HG03565 (cell line): ENCODE results near the gene TGIF1.
"Not testable (repeated sequence)": the region's sequence is repeated elsewhere in the genome, so short reads cannot be mapped to it uniquely, and the experiment has no call there.

Experiments
- ATAC-seq: cut with Tn5 transposase; IDR thresholded peaks from one replicate; pipeline ENCODE4 v1.9.1; 2021; ENCODE audit warnings: mild to moderate bottlenecking, moderate library complexity; ENCODE audit not compliant: unreplicated experiment

TGIF1 gene

GRCh38 chr18:3450012-3450798 lies at the start of gene TGIF1:
Gene TGIF1, plus strand, starts transcription at chr18:3450172. Its CDS starts 318 bp downstream, at chr18:3450490.
- ATAC-seq: no peak

DNA sequence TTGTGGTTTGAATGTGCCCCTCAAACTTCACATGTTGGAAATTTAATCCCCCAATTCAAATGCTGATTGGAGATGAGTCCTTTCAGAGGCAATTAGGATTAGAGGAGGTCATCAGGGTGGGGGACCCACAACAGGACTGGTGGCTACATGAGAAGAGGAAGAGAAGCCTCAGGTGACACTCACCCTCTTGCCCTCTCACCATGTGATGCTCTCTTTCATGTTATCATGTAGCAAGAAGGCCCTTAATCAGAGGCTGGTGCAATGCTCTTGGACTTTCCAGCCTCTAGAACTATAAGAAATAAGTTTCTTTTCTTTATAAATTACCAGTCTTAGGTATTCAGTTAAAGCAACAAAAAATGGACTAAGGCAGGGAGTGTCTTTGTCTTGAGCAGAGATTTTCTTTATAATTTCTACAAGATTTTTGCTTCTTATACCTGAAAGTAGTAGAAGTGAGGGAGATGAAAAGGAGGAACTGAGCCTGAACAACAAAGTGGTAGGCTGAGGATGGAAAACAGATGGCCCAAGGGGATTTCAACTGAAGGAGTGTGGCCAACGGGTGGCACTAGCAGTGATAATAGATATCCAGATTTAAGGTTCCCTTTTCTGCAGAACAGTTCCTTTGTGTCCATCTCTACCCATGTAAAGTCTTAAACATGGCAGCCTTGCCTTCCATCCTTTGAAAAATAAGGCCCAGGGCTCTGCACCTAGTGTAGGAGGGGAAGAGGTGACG lies 49.2 kb upstream of the TGIF1 start:
- no peak for ATAC-seq

DNA sequence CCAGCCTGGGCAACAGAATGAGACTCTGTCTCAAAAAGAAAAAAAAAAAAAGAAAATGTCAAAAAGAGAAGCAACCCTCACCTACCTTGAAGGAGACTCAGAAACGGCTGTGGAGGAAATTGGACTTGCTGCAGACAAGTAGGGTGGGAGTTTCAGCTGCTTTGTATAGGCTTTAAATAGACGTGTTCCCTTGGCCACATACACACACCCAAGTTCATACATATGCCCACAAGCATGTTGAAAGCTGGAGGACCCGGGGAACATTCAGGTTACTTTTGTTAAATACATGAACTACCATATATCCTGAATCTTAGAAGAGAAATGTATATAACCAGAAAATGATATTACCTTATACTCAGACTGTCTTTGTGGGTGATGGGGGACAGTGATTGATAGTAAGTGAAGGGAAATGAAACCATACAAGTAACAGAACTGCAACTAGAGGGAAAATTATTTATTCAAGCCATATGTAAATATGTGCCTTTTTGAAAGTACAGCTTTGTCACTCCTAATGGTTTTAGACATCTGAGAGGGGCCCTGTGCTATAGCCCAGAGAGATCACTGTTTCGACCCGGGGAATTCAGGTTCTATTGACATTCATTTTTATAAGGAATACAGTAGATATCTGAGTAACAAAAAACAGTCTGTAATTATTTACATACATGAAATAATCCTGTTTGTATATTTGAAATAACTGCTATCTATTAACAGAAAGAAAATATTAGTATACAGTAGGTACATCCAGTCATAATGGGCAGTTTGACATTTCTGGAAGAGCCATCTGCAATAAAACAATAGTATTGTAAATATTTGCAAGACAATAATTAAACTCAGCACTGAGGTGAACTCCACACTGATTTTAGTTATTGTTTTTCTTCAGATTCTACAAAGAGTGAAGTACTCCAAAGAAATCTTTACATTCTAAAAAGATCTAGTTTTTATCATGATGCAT lies 48.0 kb upstream of the TGIF1 start:
- peak; percentile 87 for ATAC-seq

GRCh38 chr18:3402982-3403451 lies 47.0 kb upstream of the TGIF1 start:
- ATAC-seq: no peak

- no peak for ATAC-seq
These were observed 44.3 kb upstream of the TGIF1 start for GRCh38 chr18:3405713-3406112.

- ATAC-seq: no peak
These were observed 41.9 kb upstream of the TGIF1 start for GRCh38 chr18:3408107-3408506.

DNA sequence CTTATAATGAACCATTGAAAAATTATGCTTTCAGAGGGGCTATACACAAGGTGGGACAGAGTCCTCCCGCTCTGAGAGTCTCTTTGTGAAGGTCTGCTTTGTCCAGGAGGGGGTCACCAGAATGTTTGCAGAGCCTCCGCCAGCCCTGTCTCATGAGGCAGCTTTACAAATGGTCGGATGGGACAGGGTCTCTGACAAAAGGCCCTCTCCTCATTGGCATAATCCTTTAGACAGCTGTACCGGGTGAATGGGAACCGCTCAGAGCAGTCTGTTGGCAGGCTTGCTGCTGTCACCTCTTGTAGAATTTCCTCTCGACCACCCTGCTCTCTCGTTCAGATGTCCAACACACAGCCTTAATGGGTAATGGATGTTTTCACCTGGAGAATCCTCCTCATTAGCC lies 40.2 kb upstream of the TGIF1 start:
- ATAC-seq: no peak

DNA sequence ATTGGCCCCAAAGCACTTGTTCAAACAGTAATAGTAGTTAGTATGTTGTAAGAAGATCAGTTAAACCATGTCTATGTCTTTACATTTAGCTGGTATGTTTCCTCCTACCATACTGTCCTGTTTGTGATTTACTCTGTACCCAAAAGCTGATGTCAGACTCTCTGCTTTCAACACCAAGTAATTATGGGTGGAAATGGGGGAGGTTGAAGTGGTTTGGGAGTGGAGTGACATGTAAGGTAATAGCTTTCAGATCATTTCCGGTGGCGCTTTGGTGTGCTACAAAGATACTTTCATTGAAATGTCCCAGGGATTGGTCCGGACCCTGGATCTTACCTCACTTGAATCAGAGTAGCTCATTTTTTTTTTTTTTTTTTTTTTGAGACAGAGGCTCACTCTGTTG lies 39.7 kb upstream of the TGIF1 start:
- ATAC-seq: no peak

DNA sequence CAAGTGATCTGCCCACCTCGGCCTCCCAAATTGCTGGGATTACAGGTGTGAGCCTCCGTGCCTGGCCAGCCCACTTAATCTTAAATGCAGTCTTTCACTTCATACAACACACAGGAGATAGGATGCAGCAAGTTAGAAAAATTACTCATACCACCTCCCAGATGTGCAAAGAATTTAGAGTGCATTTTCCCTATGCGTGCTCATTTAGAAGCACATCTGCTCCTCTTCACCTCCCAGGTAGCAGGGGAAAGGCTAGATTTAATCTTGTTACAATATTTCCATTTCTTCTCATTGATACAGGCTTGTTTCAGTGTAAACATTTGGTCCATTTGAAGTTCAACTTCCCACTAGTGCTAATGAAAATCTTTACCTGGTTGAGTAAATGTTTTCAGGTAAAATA lies 39.1 kb upstream of the TGIF1 start:
- not testable (repeated sequence) for ATAC-seq

GRCh38 chr18:3411327-3411726 lies 38.6 kb upstream of the TGIF1 start:
- no peak for ATAC-seq

DNA sequence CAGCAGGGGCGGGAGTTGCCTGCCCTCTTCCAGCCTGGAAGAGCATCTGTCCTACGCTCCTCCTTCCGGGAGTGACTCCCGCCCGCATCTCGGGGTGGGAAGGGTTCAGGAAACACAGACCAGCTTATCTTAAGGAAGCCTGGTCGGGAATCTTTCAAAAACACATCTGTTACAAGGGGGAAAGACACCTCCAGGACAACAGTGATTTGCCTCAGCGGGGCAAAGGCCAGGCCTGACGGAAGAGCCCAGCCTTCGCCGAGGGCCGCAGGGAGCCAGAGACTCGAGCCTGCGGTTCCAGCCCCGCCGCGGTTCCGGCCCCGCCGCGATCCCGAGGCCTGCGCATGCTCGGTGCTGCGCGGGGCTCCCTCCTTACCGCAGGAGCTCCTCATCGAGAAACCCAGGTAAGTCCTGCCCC lies 38.1 kb upstream of the TGIF1 start:
- no peak for ATAC-seq

DNA sequence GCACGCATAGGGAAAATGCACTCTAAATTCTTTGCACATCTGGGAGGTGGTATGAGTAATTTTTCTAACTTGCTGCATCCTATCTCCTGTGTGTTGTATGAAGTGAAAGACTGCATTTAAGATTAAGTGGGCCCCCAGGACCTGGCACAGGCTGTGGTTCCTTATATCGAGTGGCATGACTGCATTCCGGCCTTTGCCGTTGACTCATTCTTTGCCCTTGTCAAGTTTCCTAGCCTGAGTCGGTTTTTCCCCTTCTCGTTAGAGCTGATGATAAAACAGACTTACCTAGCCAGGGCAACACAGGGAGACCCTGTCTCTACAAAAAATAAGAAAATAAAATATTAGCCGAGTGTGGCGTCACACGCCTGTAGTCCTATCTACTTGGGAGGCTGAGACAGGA lies 37.4 kb upstream of the TGIF1 start:
- ATAC-seq: peak; percentile 48

DNA sequence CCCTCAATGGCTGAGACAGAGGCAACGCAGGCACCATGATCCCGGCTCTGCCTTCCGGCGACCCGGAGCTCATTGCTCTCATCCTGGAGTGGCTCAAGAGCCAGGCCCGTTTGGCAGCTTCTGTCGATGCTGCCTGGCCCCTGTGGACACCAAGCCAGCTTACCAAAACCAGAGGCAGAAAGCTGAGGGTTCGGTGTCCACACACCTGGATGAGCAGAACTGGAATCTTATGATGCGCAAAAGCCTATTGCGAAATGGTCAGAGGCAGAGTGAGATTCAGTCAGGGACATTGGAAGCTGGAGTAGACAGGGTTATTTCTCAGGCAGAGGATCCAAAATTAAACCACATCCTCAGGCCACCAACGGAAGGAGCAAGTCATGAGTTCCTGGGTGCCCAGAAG lies 34.9 kb upstream of the TGIF1 start:
- ATAC-seq: no peak

DNA sequence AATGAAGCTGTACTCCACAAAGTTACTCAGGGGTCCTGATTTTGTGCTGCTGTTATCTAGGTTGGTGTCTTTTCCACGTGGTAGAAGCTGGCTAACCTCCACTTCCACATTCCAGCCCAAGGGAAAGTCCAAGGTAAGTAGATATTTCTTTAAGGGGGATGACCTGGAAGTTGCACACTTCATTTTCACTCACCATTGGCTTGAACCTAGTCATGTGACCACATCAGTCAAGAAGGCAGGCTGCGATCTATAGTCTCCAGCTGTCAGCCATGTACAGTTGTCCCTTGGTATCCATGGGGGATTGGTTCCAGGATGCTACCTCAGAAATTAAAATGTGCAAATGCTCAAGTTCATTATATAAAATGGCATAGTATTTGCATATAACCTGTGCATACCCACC lies 31.9 kb upstream of the TGIF1 start:
- no peak for ATAC-seq

DNA sequence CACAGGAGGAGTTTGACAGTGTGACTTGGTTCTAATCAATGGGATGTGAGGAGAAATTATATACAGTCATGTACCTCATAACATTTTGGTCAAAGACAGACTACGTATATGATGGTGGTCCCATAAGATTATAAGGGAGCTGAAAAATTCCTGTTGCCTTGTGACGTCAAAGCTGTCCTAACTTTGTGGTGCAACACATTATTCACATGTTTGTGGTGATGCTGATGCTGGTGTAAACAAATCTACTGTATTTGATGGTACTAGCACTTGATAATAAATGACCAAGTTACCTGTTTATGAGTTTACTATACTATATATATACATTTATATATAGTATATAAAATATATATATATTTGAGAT lies 29.1 kb upstream of the TGIF1 start:
- ATAC-seq: no peak

DNA sequence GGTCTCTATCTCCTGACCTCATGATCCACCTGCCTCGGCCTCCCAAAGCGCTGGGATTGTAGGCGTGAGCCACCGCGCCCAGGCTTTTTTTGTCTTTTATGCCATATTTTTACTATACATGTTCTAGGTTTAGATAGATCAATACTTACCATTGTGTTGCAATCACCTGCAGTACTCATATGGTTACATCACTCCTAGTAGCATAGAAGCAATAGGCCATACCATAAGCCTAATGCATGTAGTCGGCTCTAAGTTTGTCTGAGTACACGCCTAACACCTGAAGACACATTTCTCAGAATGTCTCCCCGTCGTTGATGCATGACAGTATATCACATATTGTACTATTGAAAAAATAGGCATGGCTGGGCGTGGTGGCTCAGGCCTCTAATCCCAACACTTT lies 27.1 kb upstream of the TGIF1 start:
- no peak for ATAC-seq

- ATAC-seq: no peak
These were observed 25.6 kb upstream of the TGIF1 start for GRCh38 chr18:3424280-3424890.

GRCh38 chr18:3425030-3425429 lies 24.9 kb upstream of the TGIF1 start:
- ATAC-seq: no peak

DNA sequence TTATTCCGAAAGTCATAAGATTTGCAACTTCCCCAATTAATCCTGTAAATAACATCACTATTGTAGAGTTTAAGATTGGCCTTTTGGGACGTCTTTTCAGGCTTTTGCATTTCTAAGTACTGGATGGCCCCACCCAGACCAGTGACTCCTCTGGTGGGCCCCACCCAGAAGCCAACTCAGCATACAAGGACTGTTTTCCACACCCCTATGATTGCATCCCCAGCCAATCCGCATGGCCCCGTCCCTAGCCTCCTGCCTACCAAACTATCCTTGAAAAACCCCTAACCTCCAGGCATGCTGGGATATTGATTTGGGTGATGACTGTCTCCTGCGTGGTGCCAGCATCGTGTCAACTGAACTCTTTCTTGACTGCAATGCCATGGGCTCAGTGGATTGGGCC lies 24.5 kb upstream of the TGIF1 start:
- no peak for ATAC-seq

GRCh38 chr18:3426074-3426473 lies 23.9 kb upstream of the TGIF1 start:
- ATAC-seq: no peak

DNA sequence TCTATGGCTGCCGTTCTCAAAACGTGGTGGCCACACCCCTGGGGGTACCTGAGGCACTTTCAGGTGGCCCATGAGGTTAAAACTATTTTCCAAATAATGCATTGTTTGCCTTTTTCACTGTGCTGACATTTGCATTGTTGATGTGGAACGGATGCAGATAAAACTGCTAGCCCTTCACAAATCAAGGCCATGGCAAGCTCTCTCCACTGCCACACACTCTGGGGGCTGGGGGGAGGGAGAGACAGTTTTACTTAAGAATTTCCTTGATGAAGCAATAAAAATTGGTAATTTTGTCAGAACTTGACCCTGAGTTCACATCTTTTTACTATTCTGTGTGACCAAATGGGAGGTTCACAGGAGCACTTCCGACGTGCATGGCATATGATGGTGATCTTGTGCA lies 22.0 kb upstream of the TGIF1 start:
- no peak for ATAC-seq
